CD4-positive, alpha-beta T cell (primary cell): ENCODE results near the gene NPR2. TPM values are rescaled to one million over a fixed set of nuclear protein-coding genes. Genes with fewer than 3 reads are reported as not detected.

Experiments
- ATAC-seq: fragments of 200-7000 bp; cut with Tn5 transposase; one replicate; pipeline ENCODE4 v1.10.0; 2022; ENCODE audit warnings: mild to moderate bottlenecking; ENCODE audit not compliant: poor library complexity
- CTCF ChIA-PET: fragments of 350-600 bp; sonication (Branson Sonifier 250); formaldehyde crosslinking; loops from one replicate; lab custom pipeline; 2021; ENCODE audit warnings: antibody characterized with exemption, inconsistent platforms; lab: Charles Lee
- POLR2A ChIA-PET: fragments of 350-600 bp; sonication (Branson Sonifier 250); formaldehyde crosslinking; loops from one replicate; lab custom pipeline; 2021; ENCODE audit warnings: antibody characterized with exemption, inconsistent platforms; lab: Charles Lee
- DNase-seq, 14 experiments: peaks; one replicate each; pipeline ENCODE4 v3.0.0-alpha.2; 2013 to 2020; ENCODE audit warnings: mixed read lengths in 2 of 14
- H3K27ac ChIP-seq, 2 donors: one replicate each; pipeline versions ENCODE4 v1.5.1 to v1.7.0; 2013; ENCODE audit warnings: low read length in 2 of 2, low read depth in 1 of 2, mild to moderate bottlenecking in 1 of 2
- H3K27me3 ChIP-seq, 2 experiments: 1 replicate in 1 of 2; 2 replicates in 1 of 2; pipeline versions ENCODE4 v1.6.1 to v1.7.0; 2013; ENCODE audit warnings: low read length in 2 of 2, control low read depth in 1 of 2, mild to moderate bottlenecking in 1 of 2, moderate library complexity in 1 of 2; ENCODE audit not compliant: insufficient read depth in 2 of 2, control insufficient read depth in 1 of 2
- H3K36me3 ChIP-seq: one replicate; pipeline ENCODE4 v1.6.1; 2013; ENCODE audit warnings: low read length, control low read depth; ENCODE audit not compliant: insufficient read depth
- H3K4me1 ChIP-seq: one replicate; pipeline ENCODE4 v1.6.1; 2013; ENCODE audit warnings: low read length, control low read depth; ENCODE audit not compliant: insufficient read depth
- H3K4me3 ChIP-seq: one replicate; pipeline ENCODE4 v1.5.1; 2013; ENCODE audit warnings: mild to moderate bottlenecking, low read length, moderate library complexity
- H3K9me3 ChIP-seq, 2 experiments: 1 replicate in 1 of 2; 2 replicates in 1 of 2; pipeline versions ENCODE4 v1.6.1 to v1.7.0; 2013; ENCODE audit warnings: low read length in 2 of 2, mild to moderate bottlenecking in 2 of 2, control low read depth in 1 of 2, moderate library complexity in 1 of 2; ENCODE audit not compliant: control insufficient read depth in 1 of 2, insufficient read depth in 1 of 2
- H3K27ac Mint-ChIP-seq: one replicate; pipeline ENCODE4 v1.8.0; 2020; ENCODE audit warnings: mixed read lengths
- H3K27me3 Mint-ChIP-seq: one replicate; pipeline ENCODE4 v1.8.0; 2021; ENCODE audit warnings: mixed read lengths
- H3K36me3 Mint-ChIP-seq: one replicate; pipeline ENCODE4 v1.8.0; 2021; ENCODE audit warnings: low read depth, mixed read lengths
- H3K4me1 Mint-ChIP-seq: one replicate; pipeline ENCODE4 v1.8.0; 2021; ENCODE audit warnings: low read depth, mixed read lengths
- H3K4me3 Mint-ChIP-seq: one replicate; pipeline ENCODE4 v1.8.0; 2020; ENCODE audit warnings: mild to moderate bottlenecking, mixed read lengths
- H3K9me3 Mint-ChIP-seq: one replicate; pipeline ENCODE4 v1.8.0; 2020; ENCODE audit warnings: mixed read lengths
- intact Hi-C, 2 experiments: fragments of 100-400 bp; cut with DNase I in 1 of 2; cut with micrococcal nuclease in 1 of 2; formaldehyde crosslinking; loops; one replicate each; pipeline versions ENCODE4 v1.15.1 to v1.9.0; 2023 to 2025; cut with DNase I, micrococcal nuclease
- total RNA-seq, 174 experiments: library from RNA in 2 of 174; stranded (reverse) in 2 of 174; gene quantifications; one replicate each; pipeline ENCODE4 v1.2.3 and lab custom pipeline; 2021 to 2026
- TF ChIP-seq, protein P1 (sequence below): fragments of 200-600 bp; IDR thresholded peaks from one replicate; pipeline ENCODE4 v1.8.0; 2022; ENCODE audit warnings: antibody characterized with exemption, mild to moderate bottlenecking

The NPR2 gene
- total RNA-seq, 2 experiments from 2014 or later, result 1.2 to 4.2 TPM

DNA sequence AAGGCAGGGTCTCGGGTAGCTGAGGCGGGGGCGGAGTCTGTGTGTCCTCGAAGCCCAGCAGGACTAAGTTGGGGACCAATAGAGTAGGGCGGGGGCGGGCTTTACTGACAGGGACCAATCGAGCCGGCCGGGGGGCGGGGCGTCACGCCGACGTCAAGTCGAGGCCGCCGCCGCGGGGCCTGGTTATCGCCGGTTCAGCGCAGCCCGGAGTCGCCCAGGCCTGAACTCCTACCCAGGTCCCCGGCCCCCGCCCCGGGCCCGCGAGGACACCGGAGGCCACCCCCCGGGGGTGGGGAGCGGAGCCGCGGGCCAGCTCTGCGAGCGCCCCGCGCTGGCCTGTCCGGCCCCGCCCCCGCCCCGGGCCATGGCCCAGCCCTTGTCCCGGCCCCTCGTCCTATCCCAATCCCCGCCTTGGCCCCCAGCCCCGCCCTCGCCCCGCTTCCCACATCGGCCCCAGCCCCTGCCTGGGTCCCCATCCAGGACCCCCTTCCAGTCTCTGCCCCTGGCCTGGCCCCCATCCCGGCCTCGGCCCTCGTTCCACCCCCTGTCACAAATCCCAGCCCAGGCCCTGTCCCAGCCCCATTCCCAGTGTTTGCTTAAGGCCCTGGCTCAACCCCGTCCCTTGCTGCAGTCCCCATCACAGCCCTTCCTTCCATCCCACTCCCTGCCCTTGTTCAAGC is 37.8 kb downstream of the NPR2 start, which contains the start of gene TMEM8B:
Gene TMEM8B (plus strand): TSS at position 145 of the 680 bp plus-strand sequence. CDS start 220 bp downstream, at position 365.
- TF ChIP-seq, protein P1, sequence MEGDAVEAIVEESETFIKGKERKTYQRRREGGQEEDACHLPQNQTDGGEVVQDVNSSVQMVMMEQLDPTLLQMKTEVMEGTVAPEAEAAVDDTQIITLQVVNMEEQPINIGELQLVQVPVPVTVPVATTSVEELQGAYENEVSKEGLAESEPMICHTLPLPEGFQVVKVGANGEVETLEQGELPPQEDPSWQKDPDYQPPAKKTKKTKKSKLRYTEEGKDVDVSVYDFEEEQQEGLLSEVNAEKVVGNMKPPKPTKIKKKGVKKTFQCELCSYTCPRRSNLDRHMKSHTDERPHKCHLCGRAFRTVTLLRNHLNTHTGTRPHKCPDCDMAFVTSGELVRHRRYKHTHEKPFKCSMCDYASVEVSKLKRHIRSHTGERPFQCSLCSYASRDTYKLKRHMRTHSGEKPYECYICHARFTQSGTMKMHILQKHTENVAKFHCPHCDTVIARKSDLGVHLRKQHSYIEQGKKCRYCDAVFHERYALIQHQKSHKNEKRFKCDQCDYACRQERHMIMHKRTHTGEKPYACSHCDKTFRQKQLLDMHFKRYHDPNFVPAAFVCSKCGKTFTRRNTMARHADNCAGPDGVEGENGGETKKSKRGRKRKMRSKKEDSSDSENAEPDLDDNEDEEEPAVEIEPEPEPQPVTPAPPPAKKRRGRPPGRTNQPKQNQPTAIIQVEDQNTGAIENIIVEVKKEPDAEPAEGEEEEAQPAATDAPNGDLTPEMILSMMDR, result no peak

DNA sequence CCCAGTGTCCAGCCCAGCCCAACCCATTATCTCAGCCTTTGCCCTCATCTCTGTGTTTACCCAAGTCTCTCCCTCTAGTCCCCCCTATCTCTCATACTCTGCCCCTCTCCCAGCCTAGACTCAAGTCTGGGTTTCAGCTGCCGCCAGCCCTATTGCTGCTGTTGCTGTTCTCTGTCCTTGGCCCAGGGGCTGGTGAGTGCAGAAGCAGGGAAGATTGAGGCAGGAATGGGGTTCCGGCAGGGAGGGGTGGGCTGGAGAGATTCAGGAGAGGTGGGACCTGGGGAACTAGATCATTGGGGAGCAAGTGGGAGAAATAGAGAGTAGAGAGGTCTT is 38.3 kb downstream of the NPR2 start:
- no peaks in the 10 kb centered on the region for H3K27me3 ChIP-seq
- peaks cover 44% of the 10 kb centered on the region for H3K4me1 Mint-ChIP-seq
- H3K9me3 Mint-ChIP-seq, result no peaks in the 10 kb centered on the region
- POLR2A ChIA-PET, result interaction anchor here (0.6 to 1.8 kb wide), 4 partner anchors 14 to 183 kb away, joined by 5 to 14 read pairs (median 6); partner anchors contain the start of genes HINT2 and SPAG8
- H3K36me3 ChIP-seq, result no peaks in the 10 kb centered on the region
- no peaks in the 10 kb centered on the region for H3K9me3 ChIP-seq
- CTCF ChIA-PET, result interaction anchor here (1.3 to 1.8 kb wide), 2 partner anchors 39 to 53 kb away, joined by 5 to 7 read pairs; no protein-coding TSS in a partner anchor
- H3K27me3 Mint-ChIP-seq, result no peaks in the 10 kb centered on the region
- H3K27ac ChIP-seq, result peak overlapping the region in 1 of 2 donors; percentile 47
- no peak for DNase-seq
- H3K27ac Mint-ChIP-seq, result peak overlapping the region; percentile 83
- intact Hi-C loops, result loop anchor here (1.0 to 5.0 kb wide), 6 partner anchors 14 to 222 kb away; partner anchors contain the start of genes CCDC107 (in 1 of the 2), HINT2 (in 1 of the 2), RMRP (in 1 of the 2) and SPAG8 (in 1 of the 2)
- ATAC-seq, result no peak
- peaks cover 39% of the 10 kb centered on the region for H3K4me1 ChIP-seq
- TF ChIP-seq, protein P1, result no peak
- H3K36me3 Mint-ChIP-seq, result no peaks in the 10 kb centered on the region
- H3K4me3 ChIP-seq, result peak overlapping the region; percentile 92
- peak overlapping the region; percentile 89 for H3K4me3 Mint-ChIP-seq

More for the DNA sequence above, 37.8 kb downstream of the NPR2 start, which contains the start of gene TMEM8B:
- Mint-ChIP-seq H3K27ac (peak within 1 kb of the TSS; percentile 83), H3K4me3 (peak within 1 kb of the TSS; percentile 97), H3K36me3 (no peaks in the 10 kb centered on the region), H3K9me3 (no peaks in the 10 kb centered on the region), H3K4me1 (peaks cover 40% of the 10 kb centered on the region), H3K27me3 (no peaks in the 10 kb centered on the region)
- Histone ChIP-seq H3K9me3 (no peaks in the 10 kb centered on the region), H3K4me1 (peaks cover 35% of the 10 kb centered on the region), H3K27ac (peak within 1 kb of the TSS; percentile 44 to 47), H3K27me3 (no peaks in the 10 kb centered on the region), H3K36me3 (no peaks in the 10 kb centered on the region), H3K4me3 (peak within 1 kb of the TSS; percentile 92)
- peak; percentile 94 for ATAC-seq
- ChIA-PET CTCF (interaction anchor here (1.0 to 1.8 kb wide), 3 partner anchors 39 to 182 kb away, joined by 3 to 7 read pairs (median 5); no protein-coding TSS in a partner anchor), POLR2A (interaction anchor here (1.0 to 1.8 kb wide), 4 partner anchors 10 to 18 kb away, joined by 3 to 14 read pairs (median 6); partner anchors contain the start of genes HINT2 and SPAG8)
- intact Hi-C loops, result loop anchor here (1.0 to 5.0 kb wide), 6 partner anchors 14 to 222 kb away; partner anchors contain the start of genes CCDC107 (in 1 of the 2), HINT2 (in 1 of the 2), RMRP (in 1 of the 2) and SPAG8 (in 1 of the 2)
- DNase-seq, result peak; percentile 89 to 98 (median 94)

DNA sequence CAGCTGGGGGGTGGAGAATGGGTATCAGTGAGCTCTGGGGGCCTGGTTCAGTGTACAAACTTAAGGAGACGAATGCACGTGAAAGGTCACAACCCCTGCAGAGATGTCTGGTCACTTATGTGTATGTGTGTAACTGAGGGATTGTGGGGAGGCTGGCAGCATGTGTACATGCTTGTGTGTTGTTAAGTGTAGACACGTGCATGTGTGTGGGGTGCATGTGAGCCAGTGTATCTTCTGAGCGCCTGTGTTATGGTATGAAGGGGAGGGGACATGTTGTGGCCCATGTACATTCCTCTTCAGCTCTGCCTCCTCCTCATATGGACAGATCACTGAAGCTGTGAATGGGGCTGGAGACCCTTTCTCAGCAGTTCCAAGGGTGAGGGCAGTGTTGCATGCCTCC is 39.6 kb downstream of the NPR2 start:
- ChIA-PET POLR2A (no interaction called here), CTCF (no interaction called here)
- Histone ChIP-seq H3K27ac (no peak overlapping the region), H3K36me3 (no peaks in the 10 kb centered on the region), H3K9me3 (no peaks in the 10 kb centered on the region), H3K4me1 (peaks cover 35% of the 10 kb centered on the region), H3K27me3 (no peaks in the 10 kb centered on the region), H3K4me3 (no peak overlapping the region)
- intact Hi-C loops, result no loop called here
- H3K4me3 Mint-ChIP-seq, result peak overlapping the region; percentile 50
- DNase-seq (no peak), ATAC-seq (no peak)
- H3K27ac Mint-ChIP-seq, result no peak overlapping the region
- no peaks in the 10 kb centered on the region for H3K36me3 Mint-ChIP-seq
- H3K4me1 Mint-ChIP-seq, result peaks cover 43% of the 10 kb centered on the region
- H3K9me3 Mint-ChIP-seq, result no peaks in the 10 kb centered on the region
- TF ChIP-seq, protein P1, result no peak
- no peaks in the 10 kb centered on the region for H3K27me3 Mint-ChIP-seq
